GM19324 (cell line): Measurements from ENCODE around the gene CACNA2D3.
"Not testable (repeated sequence)": the region's sequence is repeated elsewhere in the genome, so short reads cannot be mapped to it uniquely, and the experiment has no call there.

Source experiments
- ATAC-seq: cut with Tn5 transposase; IDR thresholded peaks from one replicate; pipeline ENCODE4 v1.9.1; 2021; ENCODE audit warnings: mild to moderate bottlenecking, moderate library complexity; ENCODE audit not compliant: unreplicated experiment, low FRiP score

CACNA2D3 gene

GRCh38 chr3:54432975-54433374, 310.6 kb downstream of the CACNA2D3 start:
- no peak for ATAC-seq

- ATAC-seq, result no peak
These were observed 311.5 kb downstream of the CACNA2D3 start for GRCh38 chr3:54433846-54434245.

- ATAC-seq, result no peak
These were observed 312.4 kb downstream of the CACNA2D3 start for GRCh38 chr3:54434756-54435155.

- no peak for ATAC-seq
These were observed 314.9 kb downstream of the CACNA2D3 start for GRCh38 chr3:54437271-54437670.

GRCh38 chr3:54443561-54444161, 321.3 kb downstream of the CACNA2D3 start:
- no peak for ATAC-seq

GRCh38 chr3:54445630-54446029, 323.3 kb downstream of the CACNA2D3 start:
- no peak for ATAC-seq

- ATAC-seq, result no peak
These were observed 325.1 kb downstream of the CACNA2D3 start for GRCh38 chr3:54447427-54447826.

- no peak for ATAC-seq
These were observed 332.5 kb downstream of the CACNA2D3 start for GRCh38 chr3:54454806-54455205.

- ATAC-seq, result no peak
These were observed 336.0 kb downstream of the CACNA2D3 start for GRCh38 chr3:54458357-54458756.

GRCh38 chr3:54464554-54464953, 342.2 kb downstream of the CACNA2D3 start:
- ATAC-seq, result not testable (repeated sequence)

GRCh38 chr3:54476891-54477290, 354.5 kb downstream of the CACNA2D3 start:
- ATAC-seq, result no peak

GRCh38 chr3:54481606-54482365, 359.4 kb downstream of the CACNA2D3 start:
- no peak for ATAC-seq

GRCh38 chr3:54484334-54484733, 362.0 kb downstream of the CACNA2D3 start:
- no peak for ATAC-seq

- no peak for ATAC-seq
These were observed 364.0 kb downstream of the CACNA2D3 start for GRCh38 chr3:54486317-54486716.

- no peak for ATAC-seq
These were observed 365.9 kb downstream of the CACNA2D3 start for GRCh38 chr3:54488297-54488696.

- no peak for ATAC-seq
These were observed 371.9 kb downstream of the CACNA2D3 start for GRCh38 chr3:54494209-54494608.

GRCh38 chr3:54506603-54507002, 384.3 kb downstream of the CACNA2D3 start:
- ATAC-seq, result no peak

- ATAC-seq, result no peak
These were observed 385.6 kb downstream of the CACNA2D3 start for GRCh38 chr3:54507876-54508460.

- no peak for ATAC-seq
These were observed 388.2 kb downstream of the CACNA2D3 start for GRCh38 chr3:54510506-54510905.

- no peak for ATAC-seq
These were observed 389.5 kb downstream of the CACNA2D3 start for GRCh38 chr3:54511766-54512365.

- ATAC-seq, result no peak
These were observed 391.7 kb downstream of the CACNA2D3 start for GRCh38 chr3:54514006-54514405.
